AG08396 (cell line): ENCODE results near the gene P2RY8.
"Not testable (repeated sequence)": the region's sequence is repeated elsewhere in the genome, so short reads cannot be mapped to it uniquely, and the experiment has no call there.

ENCODE experiments used
- DNase-seq: peaks from one replicate; pipeline ENCODE4 v3.0.0; 2012; ENCODE audit warnings: low spot score, mixed read lengths

The P2RY8 gene

DNA sequence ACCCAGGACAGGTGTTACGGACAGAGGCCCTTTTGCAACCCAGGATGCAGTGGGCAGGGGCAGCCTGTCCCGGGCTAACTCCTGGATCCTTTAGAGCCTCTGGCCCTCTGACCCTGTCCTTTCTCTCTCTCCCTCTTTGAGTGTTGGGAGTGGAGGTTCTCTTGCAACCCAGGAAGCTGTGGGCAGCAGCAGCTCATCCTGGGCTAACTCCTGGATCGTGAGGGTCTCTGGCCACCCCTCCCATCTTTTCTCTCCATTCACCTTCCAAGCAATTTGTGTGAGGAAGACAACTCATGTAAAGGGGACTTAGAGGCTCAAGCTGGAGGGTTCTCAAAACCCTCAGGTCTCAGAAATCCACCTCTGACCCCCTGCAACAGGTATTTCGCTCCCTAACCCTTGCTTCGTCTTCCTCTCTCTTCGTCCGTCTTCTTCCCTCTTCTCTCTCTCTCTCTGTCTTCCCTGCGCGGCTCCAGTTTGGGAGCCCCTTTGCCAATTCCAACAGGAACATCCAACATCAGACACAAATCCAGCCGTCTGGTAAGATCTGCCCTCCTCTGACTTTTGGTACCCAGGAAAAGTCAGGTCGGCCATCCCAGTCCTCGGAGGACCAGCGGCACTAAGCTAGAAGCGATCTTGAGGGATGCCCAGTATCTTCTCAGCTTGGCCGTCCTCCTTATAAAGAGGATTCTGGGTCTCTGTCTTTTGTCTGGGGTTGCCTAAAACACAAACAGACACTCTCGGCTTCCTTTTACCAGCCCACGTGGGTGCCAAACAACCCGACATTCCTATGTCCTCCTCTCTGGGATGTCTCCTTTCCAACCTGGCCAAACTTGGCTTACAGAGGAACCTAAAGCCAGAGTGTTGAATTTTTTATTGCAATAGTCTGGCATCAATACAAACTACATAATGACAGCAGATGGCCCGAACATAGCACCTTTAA, 92.2 kb downstream of the P2RY8 start:
- DNase-seq = no peak

DNA sequence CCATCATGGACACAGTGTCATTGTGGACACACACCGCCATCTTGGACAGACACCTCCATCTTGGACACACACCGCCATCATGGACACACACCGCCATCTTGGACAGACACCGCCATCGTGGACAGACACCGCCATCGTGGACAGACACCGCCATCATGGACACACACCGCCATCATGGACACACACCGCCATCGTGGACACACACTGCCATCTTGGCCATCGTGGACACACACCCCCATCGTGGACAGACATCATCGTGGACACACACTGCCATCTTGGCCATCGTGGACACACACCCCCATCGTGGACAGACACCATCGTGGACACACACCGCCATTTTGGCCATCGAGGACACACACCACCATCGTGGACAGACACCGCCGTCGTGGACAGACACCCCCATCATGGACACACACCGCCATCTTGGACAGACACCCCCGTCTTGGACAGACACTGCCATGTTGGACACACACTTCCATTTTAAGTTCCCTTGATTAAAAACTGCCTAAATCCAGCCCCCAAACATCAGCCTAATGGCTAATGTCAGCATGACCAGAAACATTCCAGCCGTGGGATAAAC, 93.4 kb downstream of the P2RY8 start:
- DNase-seq = no peak

DNA sequence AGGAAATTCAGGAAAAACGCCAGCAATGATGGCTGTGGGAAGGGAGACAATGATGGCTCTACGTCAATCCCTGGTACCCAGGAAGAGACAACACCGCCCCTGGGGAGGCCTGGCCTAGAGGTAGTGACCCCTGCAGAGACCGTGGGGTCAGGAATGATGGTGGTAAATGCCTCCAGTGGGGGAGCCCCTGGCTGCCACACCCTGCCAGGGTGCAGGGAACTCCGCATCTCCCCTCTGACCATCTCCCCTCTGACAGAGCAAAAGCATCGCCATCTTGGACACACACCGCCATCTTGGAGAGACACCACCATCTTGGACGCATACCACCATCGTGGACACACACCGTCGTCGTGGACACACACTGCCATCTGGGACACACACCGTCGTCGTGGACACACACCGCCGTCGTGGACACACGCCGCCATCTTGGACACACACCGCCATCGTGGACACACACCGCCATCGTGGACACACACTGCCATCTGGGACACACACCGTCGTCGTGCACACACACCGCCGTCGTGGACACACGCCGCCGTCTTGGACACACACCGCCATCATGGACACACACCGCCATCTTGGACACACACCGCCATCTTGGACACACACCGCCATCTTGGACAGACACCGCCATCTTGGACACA, 94.1 kb downstream of the P2RY8 start:
- no peak for DNase-seq

DNA sequence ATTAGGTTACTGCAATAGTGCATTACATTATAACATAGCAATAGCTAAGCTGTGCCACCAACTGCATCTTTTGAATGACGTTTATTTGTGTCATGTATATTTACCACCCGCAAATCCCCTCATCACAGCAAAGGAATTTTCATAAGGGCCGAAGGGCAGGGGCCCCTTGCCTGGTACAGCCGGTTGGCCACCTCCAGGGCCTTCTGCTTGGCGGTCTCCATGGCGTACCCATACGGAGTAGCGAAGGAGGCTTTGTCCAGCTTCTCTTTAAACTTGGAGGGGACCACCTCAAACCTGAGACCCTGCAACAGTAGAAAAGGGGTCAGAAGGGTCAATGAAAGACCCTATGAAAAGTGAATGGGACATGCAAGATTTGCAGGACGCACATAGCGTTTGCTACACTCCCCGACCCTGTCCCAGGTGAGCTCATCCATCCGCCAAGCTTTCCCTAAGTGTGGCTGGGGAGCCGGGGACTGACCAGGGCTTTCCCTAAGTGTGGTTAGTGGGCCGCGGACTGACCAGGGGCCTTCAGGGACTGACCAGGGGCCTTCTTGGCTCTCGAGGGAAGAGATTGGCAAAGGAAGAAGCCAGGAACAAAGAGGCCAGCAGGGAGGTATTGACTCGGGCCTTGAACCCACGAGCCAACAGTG, 94.8 kb downstream of the P2RY8 start:
- DNase-seq = no peak

DNA sequence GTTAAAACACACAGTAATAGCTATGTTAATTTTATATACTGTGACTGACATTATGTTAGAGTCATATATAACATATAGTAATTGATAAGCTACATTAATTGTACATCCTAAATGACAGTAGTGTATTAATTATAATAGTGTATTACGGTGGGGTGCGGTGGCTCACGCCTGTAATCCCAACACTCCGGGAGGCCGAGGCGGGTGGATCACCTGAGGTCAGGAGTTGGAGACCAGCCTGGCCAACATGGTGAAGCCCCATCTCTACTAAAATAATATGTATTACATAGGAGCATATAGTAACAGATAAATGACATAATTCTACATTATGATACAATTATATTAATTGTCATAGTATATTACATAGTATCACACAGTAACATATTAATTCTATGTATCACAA, 96.5 kb downstream of the P2RY8 start:
- no peak for DNase-seq

DNA sequence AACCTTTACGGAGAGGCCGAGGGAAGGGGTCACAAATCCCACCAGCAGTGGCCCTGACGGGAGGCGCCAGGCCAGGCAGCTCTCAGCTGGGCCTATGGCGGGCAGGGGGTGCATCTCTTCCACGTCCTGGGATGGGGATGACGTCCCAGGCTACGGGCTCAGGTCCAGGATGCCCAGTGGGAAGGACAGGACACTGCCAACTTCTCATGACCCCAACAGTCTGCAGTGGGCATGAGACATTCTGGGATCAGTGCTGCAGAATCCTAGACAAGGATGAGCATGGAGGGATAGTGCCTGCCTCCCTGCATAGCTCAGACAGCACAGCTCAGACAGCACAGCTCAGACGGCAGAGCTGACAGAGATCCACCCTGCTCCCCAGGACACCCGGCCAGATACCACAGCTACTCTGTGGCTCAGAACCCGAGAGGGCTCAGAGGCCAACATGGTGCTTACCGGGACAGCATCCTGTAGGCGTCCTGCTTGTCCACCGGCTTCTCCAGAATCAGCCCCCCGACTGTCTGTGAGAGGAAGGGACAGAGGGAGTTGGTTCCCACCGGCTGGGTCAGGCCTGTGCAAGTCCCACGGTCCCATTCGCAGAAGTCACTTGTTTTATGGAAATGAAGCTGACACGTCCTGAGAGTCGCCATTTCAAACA, 101.6 kb downstream of the P2RY8 start:
- DNase-seq = no peak

DNA sequence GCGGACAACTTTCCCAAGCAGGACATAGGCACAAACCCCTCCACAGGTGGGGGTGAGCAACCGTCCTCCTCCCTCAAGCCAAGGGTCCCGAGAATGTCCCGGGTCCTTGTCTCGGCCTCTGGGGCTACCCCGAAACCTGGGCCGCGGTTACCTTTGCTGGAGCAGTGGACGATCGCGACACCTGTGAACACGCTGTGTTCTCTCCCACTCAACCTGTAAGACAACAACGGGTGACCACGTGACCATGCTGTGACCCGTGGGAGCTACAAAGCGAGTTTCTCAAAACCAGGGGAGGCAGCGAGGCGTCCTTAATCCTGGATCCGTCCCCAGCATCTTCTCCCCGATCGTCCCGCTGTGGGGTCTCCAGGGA, 102.1 kb downstream of the P2RY8 start:
- no peak for DNase-seq

DNA sequence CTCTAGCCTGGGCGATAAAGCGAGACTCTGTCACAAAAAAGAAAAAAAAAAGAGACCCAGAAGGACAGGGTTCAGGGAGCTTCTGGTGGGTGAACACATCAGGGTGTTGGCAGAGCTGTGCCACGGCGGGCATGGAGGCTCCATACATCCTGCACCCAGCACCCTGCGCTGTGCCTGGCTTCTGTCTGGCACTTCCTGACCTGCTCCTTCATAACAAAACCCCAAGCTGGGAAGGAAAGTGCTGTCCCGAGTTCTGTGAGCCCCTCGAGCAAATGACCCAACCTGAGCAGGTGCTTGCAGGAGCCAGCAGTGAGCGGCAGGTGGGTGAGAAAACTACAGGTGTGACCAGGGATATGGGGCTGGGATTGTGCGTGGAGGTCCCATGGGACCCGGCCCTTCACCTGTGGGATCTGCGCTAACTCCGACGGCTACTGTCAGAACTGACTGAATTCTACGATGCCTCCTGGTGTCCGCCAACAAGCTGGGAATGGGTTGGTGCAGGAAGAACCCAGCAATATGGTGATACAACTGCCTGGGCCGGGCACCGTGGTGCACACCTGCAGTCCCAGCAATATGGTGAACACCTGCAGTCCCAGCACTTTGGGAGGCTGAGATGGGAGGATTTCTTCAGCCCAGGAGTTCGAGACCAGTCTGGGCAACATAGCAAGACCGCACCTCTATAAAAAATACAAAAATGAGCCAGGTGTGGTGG, 103.2 kb downstream of the P2RY8 start:
- no peak for DNase-seq

DNA sequence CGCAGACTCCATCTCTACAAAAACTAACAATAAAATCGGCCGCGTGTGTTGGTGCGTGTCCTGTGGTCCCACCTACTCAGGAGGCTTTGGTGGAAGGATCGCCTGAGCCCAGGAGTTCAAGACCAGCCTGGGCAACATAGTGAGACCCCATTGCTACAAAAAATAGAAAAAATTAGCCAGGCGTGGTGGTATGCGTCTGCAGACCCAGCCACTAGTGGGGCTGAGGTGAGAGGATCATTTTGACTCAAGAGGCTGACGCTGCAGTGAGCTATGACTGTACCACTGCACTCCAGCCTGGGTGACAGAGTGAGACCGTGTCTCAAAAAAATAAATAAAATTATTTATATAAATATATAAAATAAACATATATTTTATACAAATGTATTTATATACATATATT, 106.5 kb downstream of the P2RY8 start:
- no peak for DNase-seq

DNA sequence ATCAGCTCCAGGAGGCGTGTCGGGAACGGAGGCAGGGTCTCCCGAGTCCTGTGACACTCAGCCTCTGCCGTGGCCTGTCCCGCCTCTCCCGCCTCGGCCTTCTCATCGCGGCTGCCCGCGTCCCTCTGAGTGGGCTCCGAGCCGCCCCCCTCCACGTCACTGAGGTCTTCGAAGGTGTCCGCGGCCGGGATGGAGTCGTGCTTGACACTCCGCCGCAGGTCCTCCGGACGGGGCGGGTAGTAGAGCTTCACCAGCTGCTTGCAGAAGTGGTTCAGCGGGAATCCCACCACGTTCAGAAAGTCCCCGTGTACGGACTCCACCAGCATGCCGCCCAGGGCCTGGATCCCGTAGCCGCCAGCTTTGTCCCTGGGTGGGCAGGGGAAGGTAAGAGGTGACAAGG, 109.2 kb downstream of the P2RY8 start:
- DNase-seq = no peak

DNA sequence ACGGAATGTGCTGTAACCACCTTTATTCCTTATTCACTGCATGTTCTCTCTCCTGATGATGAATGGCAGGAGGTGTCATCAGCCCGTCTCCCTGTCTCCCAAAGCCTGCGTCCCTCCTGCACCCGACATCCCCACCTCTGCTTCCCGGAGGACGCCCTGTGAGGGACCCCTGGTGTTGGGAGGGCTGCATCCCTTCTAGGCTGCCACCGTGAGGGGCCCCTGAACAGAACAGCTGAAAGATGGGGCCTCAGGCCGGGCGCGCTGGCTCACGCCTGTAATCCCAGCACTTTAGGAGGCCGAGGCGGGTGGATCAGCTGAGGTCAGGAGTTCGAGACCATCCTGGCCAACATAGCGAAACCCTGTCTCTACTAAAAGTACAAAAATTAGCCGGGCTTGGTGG, 110.7 kb downstream of the P2RY8 start:
- not testable (repeated sequence) for DNase-seq

DNA sequence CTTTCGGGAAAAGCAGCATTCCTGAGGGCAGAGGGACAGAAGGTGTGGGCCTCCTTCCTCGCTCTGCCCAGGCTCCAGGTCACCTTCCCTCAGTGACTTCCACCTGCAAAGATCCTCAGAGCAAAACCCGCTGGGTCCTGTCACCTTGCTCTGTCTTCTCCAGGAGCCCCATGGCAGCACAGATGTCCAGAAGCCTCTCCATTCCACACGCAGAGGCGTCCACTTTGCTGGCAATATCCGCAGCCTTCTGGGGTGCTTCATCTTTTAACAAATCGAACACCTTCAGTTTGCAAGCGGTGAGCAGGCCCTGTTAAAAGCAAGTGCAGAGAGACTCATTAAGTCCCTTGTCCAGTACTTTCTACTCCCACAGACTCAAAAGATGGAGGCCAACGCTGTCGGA, 111.6 kb downstream of the P2RY8 start:
- DNase-seq = no peak

DNA sequence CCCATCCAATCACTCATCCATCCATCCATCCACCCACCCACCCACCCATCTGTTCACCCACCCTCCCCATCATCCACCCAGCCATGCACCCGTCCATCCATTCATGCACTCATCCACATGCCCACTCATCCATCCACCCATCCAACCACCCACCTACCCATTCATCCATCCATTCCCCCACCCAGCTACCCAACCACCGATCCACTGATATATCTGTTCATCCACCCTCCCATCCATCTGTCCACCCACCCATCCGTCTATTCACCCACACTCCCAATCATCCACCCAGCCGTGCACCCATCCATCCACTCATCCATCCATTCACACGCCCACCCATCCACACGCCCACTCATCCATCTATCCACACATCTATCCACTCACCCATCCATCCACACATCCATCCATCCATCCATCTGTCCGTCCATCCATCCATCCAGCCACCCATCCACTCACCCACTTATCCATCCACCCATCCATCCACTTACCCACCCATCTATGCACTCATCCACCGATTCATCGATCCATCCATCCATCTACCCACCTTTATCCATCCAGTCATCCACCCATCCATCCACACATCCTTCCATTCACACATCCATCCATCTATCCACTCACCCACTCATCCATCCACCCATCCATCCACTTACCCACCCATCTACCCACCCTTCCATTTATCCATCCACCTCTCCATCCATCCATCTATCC, 112.7 kb downstream of the P2RY8 start:
- no peak for DNase-seq

DNA sequence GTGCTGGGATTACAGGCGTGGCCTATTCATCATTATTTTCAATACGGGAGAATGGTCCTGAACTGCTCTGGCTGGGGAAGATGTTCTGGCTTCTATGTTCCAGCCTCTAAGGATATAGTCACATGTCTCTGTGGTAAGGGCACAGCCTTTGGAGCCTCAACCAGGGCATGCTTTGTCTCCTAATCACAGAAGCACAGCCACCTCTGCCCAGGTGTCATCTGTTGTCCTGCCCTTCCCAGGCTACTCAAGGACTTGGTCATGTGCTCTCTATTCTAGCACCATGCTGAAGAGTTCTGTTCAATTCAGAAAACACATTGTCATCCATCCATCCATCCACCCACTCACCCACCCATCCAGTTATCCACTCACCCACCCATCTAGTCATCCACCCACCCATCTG, 113.8 kb downstream of the P2RY8 start:
- DNase-seq = no peak

DNA sequence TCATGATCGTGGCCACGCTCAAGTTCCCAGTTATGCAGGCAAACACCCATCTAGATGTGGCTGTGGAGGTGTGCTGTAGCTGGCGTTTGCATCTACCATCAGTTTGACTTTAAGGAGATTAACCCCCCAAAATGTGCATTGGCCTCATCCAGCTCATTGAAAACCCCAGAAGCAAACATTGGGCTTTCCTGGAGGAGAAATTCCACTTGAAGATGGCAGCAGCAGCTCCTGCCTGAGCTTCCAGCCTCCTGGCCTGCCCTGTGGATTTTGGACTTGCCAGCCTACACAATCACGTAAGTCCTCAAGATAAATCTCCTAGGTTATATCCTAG, 114.9 kb downstream of the P2RY8 start:
- DNase-seq = no peak

DNA sequence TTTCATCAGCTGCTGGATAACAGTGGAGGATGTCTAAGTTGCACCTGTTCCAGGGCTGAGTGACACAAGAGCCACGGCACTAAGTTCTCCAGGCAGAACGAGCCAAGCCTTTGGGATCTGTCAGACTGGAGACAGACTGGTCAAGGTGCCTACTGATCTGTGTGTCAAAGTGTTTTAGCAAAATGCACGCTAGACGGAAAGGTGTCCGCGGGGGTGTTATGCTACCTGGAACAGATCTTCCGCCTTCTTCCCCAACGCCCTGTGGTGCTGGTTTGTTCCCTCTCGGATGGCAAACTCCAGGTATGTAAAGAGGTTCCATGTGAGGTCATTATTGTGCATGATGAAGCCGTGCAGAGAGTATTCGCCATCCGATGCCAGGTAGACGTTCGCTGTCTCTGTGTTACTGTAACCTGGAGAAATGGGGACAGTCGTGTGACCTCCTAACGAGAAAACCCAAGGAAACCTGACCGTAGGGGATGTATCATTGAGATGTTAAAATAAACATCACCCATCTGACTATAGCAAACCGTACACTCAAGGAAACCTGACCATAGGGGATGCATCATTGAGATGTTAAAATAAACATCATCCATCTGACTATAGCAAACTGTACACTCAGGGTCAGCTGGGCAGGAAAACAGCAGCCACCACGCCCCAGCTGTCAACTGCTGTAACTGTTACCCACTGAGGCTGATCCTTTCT, 115.4 kb downstream of the P2RY8 start:
- no peak for DNase-seq

DNA sequence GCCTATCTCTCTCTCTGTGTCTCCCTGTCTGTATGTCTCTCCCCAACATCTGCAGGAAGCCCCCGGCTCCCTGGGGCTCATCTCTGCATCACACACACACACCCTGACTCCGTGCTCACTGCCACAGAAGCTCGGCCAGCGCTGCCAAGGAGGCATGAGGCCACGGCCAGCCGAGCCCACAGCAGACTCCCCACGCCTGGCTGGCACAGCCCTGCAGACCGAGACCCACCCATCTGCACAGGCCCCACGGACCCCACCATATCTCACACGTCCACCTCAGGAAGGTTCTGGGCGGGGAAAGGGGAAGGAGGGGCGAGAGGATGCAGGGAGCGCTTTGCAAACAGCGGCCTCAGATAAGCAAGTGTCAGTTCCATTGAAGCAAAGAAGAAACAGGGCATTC, 116.6 kb downstream of the P2RY8 start:
- no peak for DNase-seq

DNA sequence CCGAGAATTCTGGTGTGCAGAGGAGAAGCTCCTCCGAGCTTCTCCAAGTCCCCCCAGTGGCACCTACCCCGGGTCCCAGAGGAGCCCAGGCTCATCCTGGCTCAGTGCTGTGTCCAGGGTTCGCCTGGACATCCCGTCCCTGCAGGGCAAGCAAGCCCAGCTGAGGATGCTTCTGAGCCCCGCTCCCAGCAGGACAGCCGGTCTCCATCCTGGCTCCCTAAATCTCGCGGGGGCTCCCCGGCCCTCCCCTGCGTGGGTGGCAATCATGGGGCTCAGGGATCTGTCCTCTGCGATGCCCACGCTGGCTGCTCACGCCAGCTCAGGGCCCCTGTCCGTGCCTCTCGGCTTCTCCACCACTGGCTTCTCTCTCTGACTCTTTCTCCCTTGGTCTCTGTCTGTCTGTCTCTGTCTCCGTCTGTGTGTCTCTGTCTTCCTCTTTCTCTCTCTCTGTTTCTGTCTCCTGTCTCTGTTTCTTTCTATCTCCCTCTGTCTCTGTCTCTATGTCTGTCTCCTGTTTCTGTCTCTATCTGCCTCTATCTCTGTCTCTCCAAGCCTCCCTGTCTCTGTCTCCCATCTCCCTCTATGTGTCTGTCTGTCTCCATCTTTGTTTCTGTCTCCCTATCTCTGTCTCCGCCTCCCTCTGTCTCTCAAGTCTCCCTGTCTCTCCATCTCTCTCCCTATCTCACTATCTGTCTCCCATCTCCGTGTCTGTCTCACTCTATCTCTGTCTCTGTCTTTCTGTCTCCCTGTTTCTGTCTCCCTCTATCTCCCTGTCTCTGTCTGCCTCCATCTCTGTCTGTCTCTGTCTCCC, 117.2 kb downstream of the P2RY8 start:
- DNase-seq = no peak

DNA sequence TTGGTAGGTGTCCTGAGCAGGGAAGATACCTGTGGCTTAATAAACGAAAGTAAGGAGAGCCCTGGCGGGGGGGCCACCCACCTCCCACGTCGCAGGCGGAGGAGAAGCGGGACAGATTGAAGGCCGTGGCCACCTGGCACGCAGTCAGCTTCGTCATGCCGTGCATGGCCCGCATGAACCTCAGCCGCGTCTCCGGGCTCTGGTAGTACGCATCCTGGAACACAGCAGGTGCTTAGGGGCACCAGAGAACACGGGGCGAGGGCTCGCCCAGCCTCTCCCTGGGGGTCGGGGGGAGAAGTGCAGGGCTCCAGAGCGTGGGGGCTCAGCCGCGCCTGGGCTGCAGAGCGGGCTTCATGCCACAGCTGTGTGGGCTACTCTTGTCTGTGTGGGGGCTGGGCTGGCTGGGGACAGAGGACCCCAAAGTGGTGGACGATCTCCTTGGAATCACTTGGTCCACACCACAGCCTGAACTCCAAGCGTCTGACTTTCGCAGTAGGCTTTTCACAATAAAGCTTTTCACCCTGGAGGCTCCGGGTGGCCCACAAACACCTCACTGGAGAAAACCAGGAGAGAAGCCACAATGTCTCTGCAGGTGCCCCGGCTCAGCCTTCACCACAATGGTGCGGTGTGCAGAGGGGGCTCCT, 118.0 kb downstream of the P2RY8 start:
- no peak for DNase-seq
